Right lobe of liver (tissue), 4 donors: ENCODE measurements around the gene ZNF180.

Experiments used
- POLR2A ChIP-seq: fragments of 450-650 bp; IDR thresholded peaks from one replicate; pipeline ENCODE4 v1.6.1; 2017; ENCODE audit warnings: antibody characterized with exemption, mild to moderate bottlenecking
- TF ChIP-seq, protein P1 (sequence below), 4 donors: fragments of 200-600 bp in 3 of 4; fragments of 450-650 bp in 1 of 4; IDR thresholded peaks; one replicate each; pipeline versions ENCODE4 v1.5.1 to v1.8.0; 2016 to 2022; ENCODE audit warnings: antibody characterized with exemption in 4 of 4, mild to moderate bottlenecking in 2 of 4
- donor health status: DM: no; HTN: no; CAD: no.
- donor health status: DM: no; HTN: no; CAD: no.
- donor health status: DM: no; HTN: yes; CAD: no.

DNA sequence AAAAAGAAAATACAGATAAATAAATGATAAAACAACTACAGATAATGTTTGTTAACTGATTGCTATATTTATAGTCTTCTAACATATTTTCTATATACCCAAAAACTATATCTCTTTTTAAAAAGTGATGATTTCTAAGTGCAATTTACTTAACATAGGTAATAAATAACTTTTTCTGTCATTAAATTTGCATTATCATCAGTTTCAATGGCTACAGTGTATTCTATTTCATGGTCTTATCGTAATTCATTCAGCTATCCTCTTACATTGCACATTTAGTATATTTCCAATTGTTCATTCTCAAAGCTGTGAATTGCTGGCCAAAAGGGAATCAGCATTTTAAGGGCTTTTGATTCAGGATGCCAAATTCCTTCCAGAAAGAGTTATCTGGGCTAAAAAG is 3.6 kb downstream of the ZNF180 start:
- TF ChIP-seq, protein P1, sequence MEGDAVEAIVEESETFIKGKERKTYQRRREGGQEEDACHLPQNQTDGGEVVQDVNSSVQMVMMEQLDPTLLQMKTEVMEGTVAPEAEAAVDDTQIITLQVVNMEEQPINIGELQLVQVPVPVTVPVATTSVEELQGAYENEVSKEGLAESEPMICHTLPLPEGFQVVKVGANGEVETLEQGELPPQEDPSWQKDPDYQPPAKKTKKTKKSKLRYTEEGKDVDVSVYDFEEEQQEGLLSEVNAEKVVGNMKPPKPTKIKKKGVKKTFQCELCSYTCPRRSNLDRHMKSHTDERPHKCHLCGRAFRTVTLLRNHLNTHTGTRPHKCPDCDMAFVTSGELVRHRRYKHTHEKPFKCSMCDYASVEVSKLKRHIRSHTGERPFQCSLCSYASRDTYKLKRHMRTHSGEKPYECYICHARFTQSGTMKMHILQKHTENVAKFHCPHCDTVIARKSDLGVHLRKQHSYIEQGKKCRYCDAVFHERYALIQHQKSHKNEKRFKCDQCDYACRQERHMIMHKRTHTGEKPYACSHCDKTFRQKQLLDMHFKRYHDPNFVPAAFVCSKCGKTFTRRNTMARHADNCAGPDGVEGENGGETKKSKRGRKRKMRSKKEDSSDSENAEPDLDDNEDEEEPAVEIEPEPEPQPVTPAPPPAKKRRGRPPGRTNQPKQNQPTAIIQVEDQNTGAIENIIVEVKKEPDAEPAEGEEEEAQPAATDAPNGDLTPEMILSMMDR (IDR thresholded peaks at IDR 0.05) = no peak
- TF ChIP-seq POLR2A = no peak
